Dedifferentiated amniotic fluid mesenchymal stem cell (primary cell): ENCODE data around the gene FOSL1.
"Not testable (repeated sequence)": the region's sequence is repeated elsewhere in the genome, so short reads cannot be mapped to it uniquely, and the experiment has no call there.

Source experiments
- DNase-seq: peaks from one replicate; pipeline ENCODE4 v3.0.0-alpha.2; 2016; ENCODE audit errors: extremely low spot score

The FOSL1 gene

GRCh38 chr11:65852508-65853245 is 47.5 kb downstream of the FOSL1 start:
- DNase-seq = no peak

- DNase-seq = no peak
Observed at GRCh38 chr11:65851811-65852507, 48.2 kb downstream of the FOSL1 start.

GRCh38 chr11:65851083-65851579 is 49.1 kb downstream of the FOSL1 start:
- no peak for DNase-seq

- no peak for DNase-seq
Observed at GRCh38 chr11:65850217-65851082, 49.7 kb downstream of the FOSL1 start.

- DNase-seq = no peak
Observed at GRCh38 chr11:65849771-65850216, 50.4 kb downstream of the FOSL1 start.

GRCh38 chr11:65849366-65849765 is 50.8 kb downstream of the FOSL1 start:
- no peak for DNase-seq

- not testable (repeated sequence) for DNase-seq
Observed at GRCh38 chr11:65848693-65849092, 51.5 kb downstream of the FOSL1 start.

GRCh38 chr11:65847746-65848145 is 52.4 kb downstream of the FOSL1 start:
- DNase-seq = no peak

- DNase-seq = no peak
Observed at GRCh38 chr11:65844231-65844872, 55.8 kb downstream of the FOSL1 start.

- DNase-seq = no peak
Observed at GRCh38 chr11:65843811-65844210, 56.4 kb downstream of the FOSL1 start.

GRCh38 chr11:65842144-65842543 is 58.0 kb downstream of the FOSL1 start:
- no peak for DNase-seq
